ENCODE results near the gene PTCH1.

The PTCH1 gene

GRCh38 chr9:95512709-95513095, 4.1 kb downstream of the PTCH1 start:
- no peak for DNase-seq (ENCODE audit: low read depth in 2 of 2)

- no peak for DNase-seq (ENCODE audit: low read depth in 2 of 2)
Observed at GRCh38 chr9:95511952-95512708, 4.6 kb downstream of the PTCH1 start.

GRCh38 chr9:95511616-95511931, 5.2 kb downstream of the PTCH1 start:
- DNase-seq (ENCODE audit: low read depth in 2 of 2), result no peak

GRCh38 chr9:95510709-95511615, 5.8 kb downstream of the PTCH1 start:
- DNase-seq (ENCODE audit: low read depth in 2 of 2), result peak; percentile 69 to 83

- no peak for DNase-seq (ENCODE audit: low read depth in 2 of 2)
Observed at GRCh38 chr9:95509851-95510708, 6.7 kb downstream of the PTCH1 start.

- DNase-seq (ENCODE audit: low read depth in 2 of 2), result peak; percentile 41 to 42
Observed at GRCh38 chr9:95508968-95509850, 7.6 kb downstream of the PTCH1 start.

- DNase-seq (ENCODE audit: low read depth in 2 of 2), result no peak
Observed at GRCh38 chr9:95508242-95508967, 8.4 kb downstream of the PTCH1 start.

GRCh38 chr9:95507464-95508241, 9.1 kb downstream of the PTCH1 start:
- DNase-seq (ENCODE audit: low read depth in 2 of 2), result peak in 1 of 2 donors; percentile 25

GRCh38 chr9:95506678-95507463, 9.9 kb downstream of the PTCH1 start:
- DNase-seq (ENCODE audit: low read depth in 2 of 2), result peak in 1 of 2 donors; percentile 14

- DNase-seq (ENCODE audit: low read depth in 2 of 2), result no peak
Observed at GRCh38 chr9:95506428-95506677, 10.4 kb downstream of the PTCH1 start.

- peak in 1 of 2 donors; percentile 14 for DNase-seq (ENCODE audit: low read depth in 2 of 2)
Observed at GRCh38 chr9:95505717-95506427, 10.9 kb downstream of the PTCH1 start.

GRCh38 chr9:95505072-95505716, 11.6 kb downstream of the PTCH1 start:
- DNase-seq (ENCODE audit: low read depth in 2 of 2), result no peak

- no peak for DNase-seq (ENCODE audit: low read depth in 2 of 2)
Observed at GRCh38 chr9:95504053-95504963, 12.5 kb downstream of the PTCH1 start.

GRCh38 chr9:95503369-95503768, 13.4 kb downstream of the PTCH1 start:
- DNase-seq (ENCODE audit: low read depth in 2 of 2), result no peak

GRCh38 chr9:95502248-95502647, 14.5 kb downstream of the PTCH1 start:
- DNase-seq (ENCODE audit: low read depth in 2 of 2), result no peak

- DNase-seq (ENCODE audit: low read depth in 2 of 2), result no peak
Observed at GRCh38 chr9:95499847-95500246, 16.9 kb downstream of the PTCH1 start.
